HG03520 (cell line): ENCODE measurements around the gene RAB5A.
"Not testable (repeated sequence)": the region's sequence is repeated elsewhere in the genome, so short reads cannot be mapped to it uniquely, and the experiment has no call there.

Source experiments
- ATAC-seq: cut with Tn5 transposase; IDR thresholded peaks from one replicate; pipeline ENCODE4 v1.9.1; 2021; ENCODE audit warnings: mild to moderate bottlenecking, moderate library complexity; ENCODE audit not compliant: unreplicated experiment

Gene RAB5A

GRCh38 chr3:20023623-20024405 lies 76.9 kb downstream of the RAB5A start:
- ATAC-seq: no peak

GRCh38 chr3:20027136-20027535 lies 80.2 kb downstream of the RAB5A start:
- no peak for ATAC-seq

- no peak for ATAC-seq
Measured at GRCh38 chr3:20028905-20029331, 82.0 kb downstream of the RAB5A start.

- not testable (repeated sequence) for ATAC-seq
Measured at GRCh38 chr3:20031939-20032338, 85.0 kb downstream of the RAB5A start.
